ENCODE measurements around the gene TMEM132D. TPM values are rescaled to one million over a fixed set of nuclear protein-coding genes. Genes with fewer than 3 reads are reported as not detected.

TMEM132D gene
- total RNA-seq, 1 donor from 2014 or later, result not detected

- ATAC-seq, result no peak
- no peak for DNase-seq
- intact Hi-C loops (cut with micrococcal nuclease), result no loop called here
These were observed 222.7 kb downstream of the TMEM132D start for GRCh38 chr12:129681151-129681550.

- ATAC-seq, result no peak
- intact Hi-C loops (cut with micrococcal nuclease), result no loop called here
These were observed 227.4 kb downstream of the TMEM132D start for GRCh38 chr12:129676411-129676810.

GRCh38 chr12:129675947-129676346, 227.9 kb downstream of the TMEM132D start:
- no peak for ATAC-seq
- intact Hi-C loops (cut with micrococcal nuclease), result no loop called here
- no peak for DNase-seq

More at GRCh38 chr12:129676411-129676810, 227.4 kb downstream of the TMEM132D start:
- no peak for DNase-seq

GRCh38 chr12:129675496-129675895, 228.3 kb downstream of the TMEM132D start:
- ATAC-seq (no peak), DNase-seq (no peak)
- intact Hi-C loops (cut with micrococcal nuclease), result no loop called here

GRCh38 chr12:129673806-129674205, 230.0 kb downstream of the TMEM132D start:
- intact Hi-C loops (cut with micrococcal nuclease), result no loop called here
- ATAC-seq (no peak), DNase-seq (no peak)

GRCh38 chr12:129672110-129672509, 231.7 kb downstream of the TMEM132D start:
- ATAC-seq (no peak), DNase-seq (no peak)
- intact Hi-C loops (cut with micrococcal nuclease), result no loop called here

- DNase-seq, result no peak
- intact Hi-C loops (cut with micrococcal nuclease), result no loop called here
- ATAC-seq, result no peak
These were observed 233.4 kb downstream of the TMEM132D start for GRCh38 chr12:129670256-129670920.

GRCh38 chr12:129665414-129665813, 238.4 kb downstream of the TMEM132D start:
- ATAC-seq (no peak), DNase-seq (no peak)
- intact Hi-C loops (cut with micrococcal nuclease), result no loop called here

- intact Hi-C loops (cut with micrococcal nuclease), result no loop called here
- no peak for DNase-seq
- ATAC-seq, result no peak
These were observed 241.6 kb downstream of the TMEM132D start for GRCh38 chr12:129662234-129662633.

GRCh38 chr12:129660946-129661345, 242.9 kb downstream of the TMEM132D start:
- ATAC-seq (no peak), DNase-seq (no peak)
- intact Hi-C loops (cut with micrococcal nuclease), result no loop called here

GRCh38 chr12:129659961-129660622, 243.7 kb downstream of the TMEM132D start:
- intact Hi-C loops (cut with micrococcal nuclease), result no loop called here
- DNase-seq, result no peak
- ATAC-seq, result no peak

GRCh38 chr12:129657179-129657578, 246.6 kb downstream of the TMEM132D start:
- ATAC-seq, result no peak

GRCh38 chr12:129651951-129652350, 251.9 kb downstream of the TMEM132D start:
- no peak for DNase-seq
- ATAC-seq, result no peak
- intact Hi-C loops (cut with micrococcal nuclease), result no loop called here

More at GRCh38 chr12:129657179-129657578, 246.6 kb downstream of the TMEM132D start:
- DNase-seq, result no peak
- intact Hi-C loops (cut with micrococcal nuclease), result no loop called here

GRCh38 chr12:129641926-129642325, 261.9 kb downstream of the TMEM132D start:
- ATAC-seq (no peak), DNase-seq (no peak)
- intact Hi-C loops (cut with micrococcal nuclease), result no loop called here

GRCh38 chr12:129635021-129635685, 268.7 kb downstream of the TMEM132D start:
- ATAC-seq, result no peak
- DNase-seq, result no peak
- intact Hi-C loops (cut with micrococcal nuclease), result no loop called here

- no peak for DNase-seq
- ATAC-seq, result no peak
- intact Hi-C loops (cut with micrococcal nuclease), result no loop called here
These were observed 272.5 kb downstream of the TMEM132D start for GRCh38 chr12:129631316-129631715.

- ATAC-seq, result no peak
- intact Hi-C loops (cut with micrococcal nuclease), result no loop called here
- no peak for DNase-seq
These were observed 273.9 kb downstream of the TMEM132D start for GRCh38 chr12:129629901-129630300.

- intact Hi-C loops (cut with micrococcal nuclease), result no loop called here
- ATAC-seq, result no peak
- DNase-seq, result no peak
These were observed 281.3 kb downstream of the TMEM132D start for GRCh38 chr12:129622566-129622965.

- ATAC-seq (no peak), DNase-seq (no peak)
- intact Hi-C loops (cut with micrococcal nuclease), result no loop called here
These were observed 284.6 kb downstream of the TMEM132D start for GRCh38 chr12:129619271-129619670.

- DNase-seq, result no peak
- intact Hi-C loops (cut with micrococcal nuclease), result no loop called here
- ATAC-seq, result no peak
These were observed 286.0 kb downstream of the TMEM132D start for GRCh38 chr12:129617849-129618248.
